Measurements from ENCODE around the gene CDH7. TPM values are rescaled to one million over a fixed set of nuclear protein-coding genes. Genes with fewer than 3 reads are reported as not detected.
A peak's percentile ranks its signal among the peaks of the same experiment; 100 is the strongest.

The CDH7 gene
- total RNA-seq, 1 experiment from 2014 or later: 6.1 TPM

DNA sequence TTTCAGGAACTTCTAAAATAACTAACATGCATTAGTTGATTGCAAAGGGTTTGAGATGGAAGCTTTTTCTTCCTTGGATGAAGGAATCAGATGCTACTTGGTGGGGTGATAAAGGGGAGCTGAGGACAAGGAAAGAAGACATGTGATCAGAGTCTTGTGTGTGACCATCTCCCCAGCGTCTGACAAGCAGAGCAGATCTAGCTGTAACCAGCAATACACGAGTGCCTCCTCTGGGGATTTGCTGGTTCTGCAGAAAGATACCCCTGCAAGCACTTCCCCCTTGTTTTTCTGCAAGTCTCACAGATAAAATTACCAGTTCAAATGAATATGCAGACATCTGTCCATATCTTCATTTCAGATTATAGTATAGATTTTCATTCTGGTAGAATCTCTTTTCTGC lies 2.7 kb downstream of the CDH7 start:
- H3K9me3 ChIP-seq (ENCODE audit: low read length): no peaks in the 10 kb centered on the region
- no TSS peak for BruUV-seq (replicated peaks)
- no peaks in the 10 kb centered on the region for H3K9me2 ChIP-seq (replicated peaks; ENCODE audit: low read length)
- POLR2A ChIA-PET (ENCODE audit: unreplicated experiment): no interaction called here
- H3K79me2 ChIP-seq (ENCODE audit: low read length): peaks cover 50% of the 10 kb centered on the region
- ATAC-seq (peak; percentile 60), DNase-seq (peak; percentile 76)
- H3K4me2 ChIP-seq (ENCODE audit: low read length): peak overlapping the region; percentile 98
- H3K36me3 ChIP-seq (ENCODE audit: low read depth, low read length): no peaks in the 10 kb centered on the region
- peak overlapping the region; percentile 89; the same call in 1 of the 2 replicates for H3K4me3 ChIP-seq (ENCODE audit: low read length)
- H3K9ac ChIP-seq (ENCODE audit: low read length): no peak overlapping the region
- CTCF ChIA-PET: interaction anchor here (0.6 to 1.7 kb wide), 6 partner anchors 19 to 1085 kb away, joined by 3 to 9 read pairs (median 4); no protein-coding TSS in a partner anchor
- no peak overlapping the region for H3K27ac ChIP-seq (ENCODE audit: low read length)
- H2AFZ ChIP-seq (ENCODE audit: low read length): peak overlapping the region; percentile 63
- intact Hi-C loops (cut with micrococcal nuclease): loop anchor here (1.0 to 5.0 kb wide), 3 partner anchors 28 to 536 kb away; no protein-coding TSS in a partner anchor
- TF ChIP-seq, protein P1, sequence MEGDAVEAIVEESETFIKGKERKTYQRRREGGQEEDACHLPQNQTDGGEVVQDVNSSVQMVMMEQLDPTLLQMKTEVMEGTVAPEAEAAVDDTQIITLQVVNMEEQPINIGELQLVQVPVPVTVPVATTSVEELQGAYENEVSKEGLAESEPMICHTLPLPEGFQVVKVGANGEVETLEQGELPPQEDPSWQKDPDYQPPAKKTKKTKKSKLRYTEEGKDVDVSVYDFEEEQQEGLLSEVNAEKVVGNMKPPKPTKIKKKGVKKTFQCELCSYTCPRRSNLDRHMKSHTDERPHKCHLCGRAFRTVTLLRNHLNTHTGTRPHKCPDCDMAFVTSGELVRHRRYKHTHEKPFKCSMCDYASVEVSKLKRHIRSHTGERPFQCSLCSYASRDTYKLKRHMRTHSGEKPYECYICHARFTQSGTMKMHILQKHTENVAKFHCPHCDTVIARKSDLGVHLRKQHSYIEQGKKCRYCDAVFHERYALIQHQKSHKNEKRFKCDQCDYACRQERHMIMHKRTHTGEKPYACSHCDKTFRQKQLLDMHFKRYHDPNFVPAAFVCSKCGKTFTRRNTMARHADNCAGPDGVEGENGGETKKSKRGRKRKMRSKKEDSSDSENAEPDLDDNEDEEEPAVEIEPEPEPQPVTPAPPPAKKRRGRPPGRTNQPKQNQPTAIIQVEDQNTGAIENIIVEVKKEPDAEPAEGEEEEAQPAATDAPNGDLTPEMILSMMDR (conservative IDR thresholded peaks at IDR 0.05; ENCODE audit: low read depth, low read length): peak; percentile 83
- TF ChIP-seq EZH2phosphoT487 (IDR thresholded peaks at IDR 0.05; ENCODE audit: borderline replicate concordance, low read length): no peak
- H3K27me3 ChIP-seq (ENCODE audit: low read length): no peaks in the 10 kb centered on the region
- H4K20me1 ChIP-seq (ENCODE audit: low read length): no peaks in the 10 kb centered on the region
- H3F3A ChIP-seq (ENCODE audit: low read length, unreplicated experiment): no peaks in the 10 kb centered on the region
- peaks cover 44% of the 10 kb centered on the region for H3K4me1 ChIP-seq (ENCODE audit: insufficient read depth, low read length)

DNA sequence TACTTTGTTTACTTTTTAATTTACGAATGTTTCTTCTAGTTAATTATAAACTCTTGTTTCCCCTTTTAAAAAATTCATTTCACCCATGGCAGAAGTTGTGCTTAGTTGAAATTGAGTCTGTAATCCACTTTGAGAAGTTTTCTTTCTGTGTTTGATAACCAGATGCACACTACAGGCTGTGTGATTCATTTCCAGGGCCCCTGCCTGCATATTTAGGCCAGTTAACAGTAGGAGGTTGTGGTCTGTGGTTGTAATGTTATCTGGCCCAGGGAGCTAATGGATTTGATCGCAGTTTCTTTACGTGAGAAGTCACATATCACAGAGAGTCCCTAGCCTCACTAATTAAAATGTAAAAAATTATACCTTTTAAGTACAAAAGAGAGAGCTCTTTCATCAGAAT lies 3.3 kb downstream of the CDH7 start:
- Histone ChIP-seq H3K9me3 (ENCODE audit: low read length) (no peaks in the 10 kb centered on the region), H3K9ac (ENCODE audit: low read length) (no peak overlapping the region), H3K79me2 (ENCODE audit: low read length) (peaks cover 50% of the 10 kb centered on the region), H2AFZ (ENCODE audit: low read length) (0 out of 2 replicates have a peak overlapping the region, but pooled peaks have one; percentile 18), H3K4me2 (ENCODE audit: low read length) (peak overlapping the region; percentile 98), H4K20me1 (ENCODE audit: low read length) (no peaks in the 10 kb centered on the region), H3K4me3 (ENCODE audit: low read length) (peak overlapping the region; percentile 89; the same call in 1 of the 2 replicates), H3K9me2 (replicated peaks; ENCODE audit: low read length) (no peaks in the 10 kb centered on the region), H3K4me1 (ENCODE audit: insufficient read depth, low read length) (peaks cover 40% of the 10 kb centered on the region), H3K27me3 (ENCODE audit: low read length) (no peaks in the 10 kb centered on the region), H3K36me3 (ENCODE audit: low read depth, low read length) (no peaks in the 10 kb centered on the region), H3F3A (ENCODE audit: low read length, unreplicated experiment) (no peaks in the 10 kb centered on the region), H3K27ac (ENCODE audit: low read length) (no peak overlapping the region)
- intact Hi-C loops (cut with micrococcal nuclease): loop anchor here (5.0 kb wide), 2 partner anchors 312 to 537 kb away; no protein-coding TSS in a partner anchor
- TF ChIP-seq EZH2 (IDR thresholded peaks at IDR 0.05; ENCODE audit: low read length, unreplicated experiment) (no peak), EZH2phosphoT487 (IDR thresholded peaks at IDR 0.05; ENCODE audit: borderline replicate concordance, low read length) (no peak)
- TF ChIP-seq, protein P1 (conservative IDR thresholded peaks at IDR 0.05; ENCODE audit: low read depth, low read length): no peak
- BruUV-seq (replicated peaks): no TSS peak
- DNase-seq (peak; percentile 58), ATAC-seq (peak; percentile 33)
- ChIA-PET CTCF (interaction anchor here (1.0 kb wide), 1 partner anchor 34 kb away, joined by 4 read pairs; no protein-coding TSS in a partner anchor), POLR2A (ENCODE audit: unreplicated experiment) (no interaction called here)

DNA sequence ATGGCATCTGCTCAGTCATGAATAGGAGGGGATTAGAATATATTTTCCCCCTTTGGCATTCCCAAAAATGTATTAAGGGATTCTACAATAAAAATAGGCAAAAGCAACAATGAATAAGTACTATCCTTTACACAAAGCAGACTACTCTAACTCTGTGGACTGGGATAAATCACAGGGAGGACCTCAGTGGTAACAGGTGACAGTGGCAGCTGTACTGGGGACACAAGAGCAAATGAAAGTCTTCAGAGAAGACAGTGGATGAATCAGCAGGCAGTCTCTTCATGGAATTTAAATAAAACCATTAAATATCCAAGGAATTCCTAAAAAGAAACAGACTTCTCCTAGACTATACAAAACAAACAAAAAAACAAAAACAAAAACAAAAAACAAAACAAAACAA lies 4.8 kb downstream of the CDH7 start:
- Histone ChIP-seq H3K27ac (ENCODE audit: low read length) (no peak overlapping the region), H2AFZ (ENCODE audit: low read length) (no peak overlapping the region), H3F3A (ENCODE audit: low read length, unreplicated experiment) (no peaks in the 10 kb centered on the region), H3K4me3 (ENCODE audit: low read length) (no peak overlapping the region), H3K4me1 (ENCODE audit: insufficient read depth, low read length) (peaks cover 31% of the 10 kb centered on the region), H3K9ac (ENCODE audit: low read length) (no peak overlapping the region), H3K79me2 (ENCODE audit: low read length) (peaks cover 50% of the 10 kb centered on the region), H3K9me3 (ENCODE audit: low read length) (no peaks in the 10 kb centered on the region), H3K4me2 (ENCODE audit: low read length) (no peak overlapping the region), H4K20me1 (ENCODE audit: low read length) (no peaks in the 10 kb centered on the region), H3K27me3 (ENCODE audit: low read length) (no peaks in the 10 kb centered on the region), H3K36me3 (ENCODE audit: low read depth, low read length) (no peaks in the 10 kb centered on the region), H3K9me2 (replicated peaks; ENCODE audit: low read length) (no peaks in the 10 kb centered on the region)
- ATAC-seq: no peak
- no TSS peak for BruUV-seq (replicated peaks)
- ChIA-PET CTCF (no interaction called here), POLR2A (ENCODE audit: unreplicated experiment) (no interaction called here)
- no peak for DNase-seq
- TF ChIP-seq EZH2 (IDR thresholded peaks at IDR 0.05; ENCODE audit: low read length, unreplicated experiment) (no peak), EZH2phosphoT487 (IDR thresholded peaks at IDR 0.05; ENCODE audit: borderline replicate concordance, low read length) (no peak)
- TF ChIP-seq, protein P1 (conservative IDR thresholded peaks at IDR 0.05; ENCODE audit: low read depth, low read length): no peak
- intact Hi-C loops (cut with micrococcal nuclease): no loop called here

Measured in PC-3 (cell line).